Sigmoid colon (tissue), 7 donors: Measurements from ENCODE around the gene MRPL27. TPM values are rescaled to one million over a fixed set of nuclear protein-coding genes. Genes with fewer than 3 reads are reported as not detected.

Experiments used
- DNase-seq: peaks from one replicate; pipeline ENCODE4 v3.0.0-alpha.2; 2019
- H3K27ac ChIP-seq, 4 donors: fragments of 200-600 bp; sonication (generic); one replicate each; pipeline ENCODE4 v1.5.1; 2016 to 2019; ENCODE audit warnings: mild to moderate bottlenecking in 1 of 4
- H3K27me3 ChIP-seq, 3 donors: fragments of 200-600 bp; sonication (generic); one replicate each; pipeline ENCODE4 v1.5.1; 2019; ENCODE audit warnings: mild to moderate bottlenecking in 1 of 3
- H3K36me3 ChIP-seq, 4 donors: fragments of 200-600 bp; sonication (generic); one replicate each; pipeline ENCODE4 v1.5.1; 2016 to 2019
- H3K4me1 ChIP-seq, 4 donors: fragments of 200-600 bp; sonication (generic); one replicate each; pipeline ENCODE4 v1.5.1; 2017 to 2019
- H3K4me3 ChIP-seq, 4 donors: fragments of 200-600 bp; sonication (generic); one replicate each; pipeline ENCODE4 v1.5.1; 2017 to 2019; ENCODE audit warnings: mild to moderate bottlenecking in 2 of 4, moderate library complexity in 1 of 4
- H3K9me3 ChIP-seq, 4 donors: fragments of 200-600 bp in 3 of 4; sonication (generic) in 3 of 4; one replicate each; pipeline versions ENCODE4 v1.5.1 to v1.6.1; 2013 to 2019
- EP300 ChIP-seq, 4 donors: sonication (generic); formaldehyde crosslinking; IDR thresholded peaks; one replicate each; pipeline ENCODE4 v1.6.1; 2017; ENCODE audit warnings: antibody characterized with exemption in 4 of 4
- POLR2A ChIP-seq, 2 donors: fragments of 450-650 bp; IDR thresholded peaks; one replicate each; pipeline ENCODE4 v1.6.1; 2016; ENCODE audit warnings: antibody characterized with exemption in 2 of 2, mild to moderate bottlenecking in 2 of 2, moderate library complexity in 2 of 2
- POLR2AphosphoS5 ChIP-seq, 4 donors: sonication (generic); formaldehyde crosslinking; IDR thresholded peaks; one replicate each; pipeline ENCODE4 v1.6.1; 2017; ENCODE audit warnings: antibody characterized with exemption in 4 of 4
- WGBS, 2 donors: extraction: QIAGEN DNeasy Blood & Tissue Kit; methylation state at CpG; one replicate each; pipeline ENCODE4 v1.1.7; 2013; 5-methylcytosine and 5-hydroxymethylcytosine counted together
- intact Hi-C: fragments of 100-400 bp; cut with DNase I; formaldehyde crosslinking; loops from one replicate; pipeline ENCODE4 v1.15.1; 2023
- polyA plus RNA-seq, 3 donors: library from polyadenylated mRNA; stranded (reverse); fragments of 200-250 nt; gene quantifications; one replicate each; pipeline ENCODE4 v1.2.3, GENCODE V29; 2013
- total RNA-seq, 4 donors: library from RNA; depleted of rRNA; stranded (reverse); fragments of >200 nt; gene quantifications; one replicate each; pipeline ENCODE4 v1.1.0, GENCODE V29; 2016
- TF ChIP-seq, protein P1 (sequence below), 4 experiments: fragments of 450-650 bp in 3 of 4; fragments of 200-600 bp in 1 of 4; IDR thresholded peaks; one replicate each; pipeline ENCODE4 v1.5.1; 2016 to 2019; ENCODE audit warnings: antibody characterized with exemption in 4 of 4, mild to moderate bottlenecking in 3 of 4, moderate library complexity in 2 of 4
- donor health status: healthy with polysubstance abuse.
- donor health status: Bipolar disorder and iron deficiency.
- donor health status: healthy.

Gene MRPL27
- total and polyA plus RNA-seq, 7 donors, result 64.0 to 234 (median 94.6) TPM

DNA sequence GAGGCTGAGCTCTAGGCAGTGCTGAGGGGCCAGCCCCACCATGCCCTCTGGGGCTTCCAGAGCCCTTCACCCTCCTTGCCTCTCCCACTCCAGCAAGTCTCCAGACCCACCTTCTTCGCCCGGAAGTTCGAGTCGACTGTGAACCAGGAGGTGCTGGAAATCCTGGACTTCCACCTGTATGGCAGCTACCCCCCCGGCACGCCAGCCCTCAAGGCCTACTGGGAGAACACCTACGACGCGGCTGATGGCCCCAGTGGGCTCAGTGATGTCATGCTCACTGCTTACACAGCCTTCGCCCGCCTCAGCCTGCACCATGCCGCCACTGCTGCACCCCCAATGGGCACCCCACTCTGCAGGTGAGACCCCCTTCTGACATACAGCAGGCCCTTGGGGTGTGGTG, 16.6 kb downstream of the MRPL27 start:
- DNase-seq, result peak; percentile 64
- Histone ChIP-seq H3K4me1 (peaks cover 0 to 15% (median 11%) of the 10 kb centered on the region in 4 donors), H3K9me3 (no peaks in the 10 kb centered on the region), H3K27ac (no peak overlapping the region), H3K27me3 (no peaks in the 10 kb centered on the region), H3K4me3 (no peak overlapping the region), H3K36me3 (peaks cover 27 to 78% (median 41%) of the 10 kb centered on the region in 4 donors)
- WGBS, 2 donors, result 94 to 97% methylated on average over 12 of the region's 12 CpGs
- intact Hi-C loops, result no loop called here
- TF ChIP-seq POLR2AphosphoS5 (IDR thresholded peaks at IDR 0.05) (no peak), EP300 (IDR thresholded peaks at IDR 0.05) (no peak), POLR2A (IDR thresholded peaks at IDR 0.05) (no peak)
- TF ChIP-seq, protein P1, sequence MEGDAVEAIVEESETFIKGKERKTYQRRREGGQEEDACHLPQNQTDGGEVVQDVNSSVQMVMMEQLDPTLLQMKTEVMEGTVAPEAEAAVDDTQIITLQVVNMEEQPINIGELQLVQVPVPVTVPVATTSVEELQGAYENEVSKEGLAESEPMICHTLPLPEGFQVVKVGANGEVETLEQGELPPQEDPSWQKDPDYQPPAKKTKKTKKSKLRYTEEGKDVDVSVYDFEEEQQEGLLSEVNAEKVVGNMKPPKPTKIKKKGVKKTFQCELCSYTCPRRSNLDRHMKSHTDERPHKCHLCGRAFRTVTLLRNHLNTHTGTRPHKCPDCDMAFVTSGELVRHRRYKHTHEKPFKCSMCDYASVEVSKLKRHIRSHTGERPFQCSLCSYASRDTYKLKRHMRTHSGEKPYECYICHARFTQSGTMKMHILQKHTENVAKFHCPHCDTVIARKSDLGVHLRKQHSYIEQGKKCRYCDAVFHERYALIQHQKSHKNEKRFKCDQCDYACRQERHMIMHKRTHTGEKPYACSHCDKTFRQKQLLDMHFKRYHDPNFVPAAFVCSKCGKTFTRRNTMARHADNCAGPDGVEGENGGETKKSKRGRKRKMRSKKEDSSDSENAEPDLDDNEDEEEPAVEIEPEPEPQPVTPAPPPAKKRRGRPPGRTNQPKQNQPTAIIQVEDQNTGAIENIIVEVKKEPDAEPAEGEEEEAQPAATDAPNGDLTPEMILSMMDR (IDR thresholded peaks at IDR 0.05), result no peak

DNA sequence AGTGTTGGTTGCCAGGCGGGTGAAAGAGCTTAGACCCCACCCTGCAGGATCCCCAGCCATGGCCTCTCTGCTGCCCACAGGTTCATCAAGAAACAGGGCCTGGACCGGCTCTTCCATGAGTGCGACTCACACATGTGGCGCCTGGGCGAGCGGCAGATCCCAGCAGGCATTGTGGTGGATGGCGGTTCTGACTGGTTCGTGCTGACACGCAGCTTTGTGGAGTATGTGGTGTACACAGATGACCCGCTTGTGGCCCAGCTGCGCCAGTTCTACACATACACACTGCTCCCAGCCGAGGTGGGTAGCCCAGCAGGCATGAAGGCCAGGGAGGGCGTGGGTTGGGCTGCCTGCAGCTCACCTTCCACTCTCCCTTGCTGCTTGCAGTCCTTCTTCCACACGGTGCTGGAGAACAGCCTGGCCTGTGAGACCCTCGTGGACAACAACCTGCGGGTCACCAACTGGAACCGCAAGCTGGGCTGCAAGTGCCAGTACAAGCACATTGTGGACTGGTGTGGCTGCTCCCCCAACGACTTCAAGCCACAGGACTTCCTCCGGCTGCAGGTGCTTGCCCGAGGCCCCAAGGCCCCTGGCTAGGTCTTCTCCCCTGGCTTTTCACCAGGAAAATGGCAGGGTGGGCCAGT, 17.2 kb downstream of the MRPL27 start:
- Histone ChIP-seq H3K36me3 (peaks cover 27 to 74% (median 41%) of the 10 kb centered on the region in 4 donors), H3K27me3 (no peaks in the 10 kb centered on the region)
- peak; percentile 62 for DNase-seq

DNA sequence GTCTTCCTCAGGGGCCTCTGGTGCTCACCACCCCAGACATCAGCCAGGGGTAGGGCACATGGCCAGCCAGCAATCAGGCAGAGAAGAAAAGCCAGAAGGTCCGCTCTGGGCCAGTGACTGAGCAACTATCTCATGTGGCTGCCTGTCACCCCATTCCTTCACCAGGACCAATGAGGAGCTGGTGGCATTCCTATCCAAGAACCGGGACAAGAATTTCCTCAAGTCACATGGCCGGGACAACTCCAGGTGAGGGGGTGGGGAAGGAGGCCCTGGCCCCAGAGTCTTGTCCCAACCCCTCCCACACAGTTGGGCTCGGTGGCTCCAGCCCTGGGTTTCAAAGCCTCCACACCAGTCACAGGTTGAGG, 17.7 kb downstream of the MRPL27 start:
- DNase-seq, result peak; percentile 49
- H3K27me3 ChIP-seq, result no peaks in the 10 kb centered on the region

More for the DNA sequence above, 17.2 kb downstream of the MRPL27 start:
- Histone ChIP-seq H3K27ac (no peak overlapping the region), H3K4me3 (no peak overlapping the region), H3K4me1 (peaks cover 0 to 17% (median 11%) of the 10 kb centered on the region in 4 donors), H3K9me3 (no peaks in the 10 kb centered on the region)
- intact Hi-C loops, result no loop called here
- no peak for TF ChIP-seq POLR2AphosphoS5 (IDR thresholded peaks at IDR 0.05)
- no peak for TF ChIP-seq EP300 (IDR thresholded peaks at IDR 0.05)
- TF ChIP-seq, protein P1 (IDR thresholded peaks at IDR 0.05), result no peak
- TF ChIP-seq POLR2A (IDR thresholded peaks at IDR 0.05), result no peak
- 92 to 93% methylated on average over 20 of the region's 20 CpGs for WGBS, 2 donors

DNA sequence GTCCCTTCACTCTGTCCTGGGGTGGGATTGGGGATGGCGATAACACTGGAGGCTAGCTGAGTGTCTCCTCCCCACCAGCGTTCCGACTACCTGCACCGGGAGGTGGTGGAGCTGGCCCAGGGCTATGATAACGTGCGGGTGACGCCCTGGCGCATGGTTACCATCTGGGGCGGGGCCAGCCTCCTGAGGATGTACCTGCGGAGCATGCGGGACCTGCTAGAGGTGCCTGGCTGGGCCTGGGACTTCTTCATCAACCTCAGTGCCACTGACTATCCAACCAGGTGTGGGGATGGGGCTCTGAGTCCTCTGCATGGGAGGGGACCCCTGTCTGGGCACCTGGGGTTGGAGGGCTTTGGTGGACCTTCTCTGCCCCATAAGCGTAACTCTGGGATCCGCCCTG, 18.2 kb downstream of the MRPL27 start:
- WGBS, 2 donors, result 86 to 94% methylated on average over 13 of the region's 13 CpGs
- Histone ChIP-seq H3K27ac (no peak overlapping the region), H3K9me3 (no peaks in the 10 kb centered on the region), H3K4me3 (no peak overlapping the region), H3K4me1 (peaks cover 0 to 17% (median 11%) of the 10 kb centered on the region in 4 donors), H3K27me3 (no peaks in the 10 kb centered on the region), H3K36me3 (peaks cover 27 to 65% (median 41%) of the 10 kb centered on the region in 4 donors)
- no peak for TF ChIP-seq POLR2A (IDR thresholded peaks at IDR 0.05)
- DNase-seq, result peak; percentile 55
- intact Hi-C loops, result no loop called here

More for the DNA sequence above, 17.7 kb downstream of the MRPL27 start:
- intact Hi-C loops, result no loop called here
- Histone ChIP-seq H3K27ac (no peak overlapping the region), H3K4me1 (peaks cover 0 to 17% (median 11%) of the 10 kb centered on the region in 4 donors), H3K9me3 (no peaks in the 10 kb centered on the region), H3K36me3 (peaks cover 27 to 69% (median 41%) of the 10 kb centered on the region in 4 donors), H3K4me3 (no peak overlapping the region)
- TF ChIP-seq POLR2AphosphoS5 (IDR thresholded peaks at IDR 0.05), result no peak
- TF ChIP-seq POLR2A (IDR thresholded peaks at IDR 0.05), result no peak
- TF ChIP-seq EP300 (IDR thresholded peaks at IDR 0.05), result no peak
- TF ChIP-seq, protein P1 (IDR thresholded peaks at IDR 0.05), result no peak
- 88 to 90% methylated on average over 4 of the region's 4 CpGs for WGBS, 2 donors

DNA sequence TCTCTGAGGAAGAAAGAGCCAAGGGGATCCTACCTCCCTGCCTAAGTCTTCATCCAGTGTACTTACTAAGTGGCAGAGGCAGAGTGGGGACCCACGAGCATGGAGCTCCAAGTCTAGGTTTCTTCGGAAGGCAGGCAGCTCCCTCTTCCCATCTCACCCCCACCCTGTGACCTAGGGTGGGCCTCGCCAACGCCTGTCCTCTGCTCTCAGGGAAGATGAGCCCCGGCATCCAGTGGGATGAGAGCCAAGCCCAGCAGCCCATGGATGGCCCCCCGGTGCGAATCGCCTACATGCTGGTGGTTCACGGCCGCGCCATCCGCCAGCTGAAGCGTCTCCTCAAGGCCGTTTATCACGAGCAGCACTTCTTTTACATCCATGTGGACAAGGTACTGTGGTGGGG, 18.8 kb downstream of the MRPL27 start:
- TF ChIP-seq EP300 (IDR thresholded peaks at IDR 0.05) (no peak), POLR2A (IDR thresholded peaks at IDR 0.05) (no peak), POLR2AphosphoS5 (IDR thresholded peaks at IDR 0.05) (no peak)
- TF ChIP-seq, protein P1 (IDR thresholded peaks at IDR 0.05), result no peak
- intact Hi-C loops, result no loop called here
- peak; percentile 54 for DNase-seq
- Histone ChIP-seq H3K9me3 (no peaks in the 10 kb centered on the region), H3K27ac (no peak overlapping the region), H3K4me1 (peaks cover 0 to 17% (median 11%) of the 10 kb centered on the region in 4 donors), H3K36me3 (peaks cover 24 to 59% (median 40%) of the 10 kb centered on the region in 4 donors), H3K4me3 (no peak overlapping the region), H3K27me3 (no peaks in the 10 kb centered on the region)
- WGBS, 2 donors, result 94 to 95% methylated on average over 15 of the region's 15 CpGs
